Tibial nerve (tissue), 4 donors: Measurements from ENCODE around the gene SYNJ2. TPM values are rescaled to one million over a fixed set of nuclear protein-coding genes. Genes with fewer than 3 reads are reported as not detected.

Source experiments
- DNase-seq, 2 donors: peaks; one replicate each; pipeline ENCODE4 v3.0.0-alpha.2; 2019; ENCODE audit warnings: low spot score in 2 of 2
- H3K27ac ChIP-seq, 4 donors: fragments of 200-600 bp; sonication (generic) in 3 of 4; one replicate each; pipeline ENCODE4 v1.5.1; 2017 to 2019; ENCODE audit warnings: mild to moderate bottlenecking in 1 of 4
- H3K27me3 ChIP-seq, 2 donors: fragments of 200-600 bp; sonication (generic) in 1 of 2; one replicate each; pipeline versions ENCODE4 v1.5.1 to v1.6.0; 2017 to 2019
- H3K36me3 ChIP-seq, 3 donors: fragments of 200-600 bp; sonication (generic); one replicate each; pipeline ENCODE4 v1.5.1; 2018 to 2019
- H3K4me1 ChIP-seq, 4 donors: fragments of 200-600 bp; sonication (generic) in 3 of 4; one replicate each; pipeline ENCODE4 v1.5.1; 2017 to 2019
- H3K4me3 ChIP-seq, 4 donors: fragments of 200-600 bp; sonication (generic) in 3 of 4; one replicate each; pipeline ENCODE4 v1.5.1; 2017 to 2019; ENCODE audit warnings: mild to moderate bottlenecking in 1 of 4, moderate library complexity in 1 of 4
- H3K9me3 ChIP-seq, 4 donors: fragments of 200-600 bp; sonication (generic) in 3 of 4; one replicate each; pipeline ENCODE4 v1.5.1; 2017 to 2019
- EP300 ChIP-seq, 2 donors: sonication (generic); formaldehyde crosslinking; IDR thresholded peaks; one replicate each; pipeline ENCODE4 v1.6.1; 2017; ENCODE audit warnings: antibody characterized with exemption in 2 of 2, mild to moderate bottlenecking in 1 of 2
- POLR2A ChIP-seq, 2 donors: fragments of 450-650 bp; IDR thresholded peaks; one replicate each; pipeline ENCODE4 v1.6.1; 2017; ENCODE audit warnings: antibody characterized with exemption in 2 of 2, mild to moderate bottlenecking in 2 of 2, moderate library complexity in 2 of 2
- WGBS, 2 donors: methylation state at CpG; one replicate each; pipeline ENCODE4 v1.1.5; 2018; 5-methylcytosine and 5-hydroxymethylcytosine counted together
- total RNA-seq, 4 donors: library from RNA; depleted of rRNA; stranded (reverse); fragments of >200 nt; gene quantifications; one replicate each; pipeline ENCODE4 v1.1.0, GENCODE V29; 2016
- TF ChIP-seq, protein P1 (sequence below), 5 experiments: fragments of 200-600 bp in 3 of 5; fragments of 450-650 bp in 2 of 5; sonication (generic) in 3 of 5; IDR thresholded peaks; one replicate each; pipeline ENCODE4 v1.5.1; 2016 to 2019; ENCODE audit warnings: antibody characterized with exemption in 5 of 5, mild to moderate bottlenecking in 3 of 5, moderate library complexity in 2 of 5

SYNJ2 gene
- total RNA-seq, 4 donors from 2014 or later = 4.4 to 10.5 (median 5.6) TPM

DNA sequence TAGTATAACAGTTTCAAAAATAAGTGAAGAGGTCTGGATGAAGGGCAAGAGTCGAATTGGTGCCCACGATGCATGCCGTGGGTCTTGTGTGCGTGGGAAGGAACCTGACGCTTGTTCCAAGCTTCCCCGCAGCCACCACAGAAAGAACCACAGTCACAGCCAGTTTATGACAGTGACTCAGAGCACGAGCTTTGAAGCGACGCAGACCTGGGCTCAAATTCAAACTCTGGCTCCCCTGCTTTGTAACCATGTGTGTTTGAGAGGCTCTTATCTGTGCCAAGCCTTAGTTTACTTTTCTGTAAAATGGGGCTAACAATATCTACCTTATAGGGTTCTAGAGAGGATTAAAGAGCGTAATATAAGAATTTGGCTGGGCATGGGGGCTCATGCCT is 65.5 kb downstream of the SYNJ2 start:
- 80 to 85% methylated on average over 10 of the region's 10 CpGs for WGBS, 2 donors
- Histone ChIP-seq H3K27me3 (no peaks in the 10 kb centered on the region), H3K9me3 (no peaks in the 10 kb centered on the region), H3K36me3 (peaks cover 0 to 16% (median 0%) of the 10 kb centered on the region in 3 donors), H3K4me1 (no peaks in the 10 kb centered on the region), H3K27ac (no peak overlapping the region), H3K4me3 (no peak overlapping the region)
- DNase-seq = no peak
- TF ChIP-seq, protein P1, sequence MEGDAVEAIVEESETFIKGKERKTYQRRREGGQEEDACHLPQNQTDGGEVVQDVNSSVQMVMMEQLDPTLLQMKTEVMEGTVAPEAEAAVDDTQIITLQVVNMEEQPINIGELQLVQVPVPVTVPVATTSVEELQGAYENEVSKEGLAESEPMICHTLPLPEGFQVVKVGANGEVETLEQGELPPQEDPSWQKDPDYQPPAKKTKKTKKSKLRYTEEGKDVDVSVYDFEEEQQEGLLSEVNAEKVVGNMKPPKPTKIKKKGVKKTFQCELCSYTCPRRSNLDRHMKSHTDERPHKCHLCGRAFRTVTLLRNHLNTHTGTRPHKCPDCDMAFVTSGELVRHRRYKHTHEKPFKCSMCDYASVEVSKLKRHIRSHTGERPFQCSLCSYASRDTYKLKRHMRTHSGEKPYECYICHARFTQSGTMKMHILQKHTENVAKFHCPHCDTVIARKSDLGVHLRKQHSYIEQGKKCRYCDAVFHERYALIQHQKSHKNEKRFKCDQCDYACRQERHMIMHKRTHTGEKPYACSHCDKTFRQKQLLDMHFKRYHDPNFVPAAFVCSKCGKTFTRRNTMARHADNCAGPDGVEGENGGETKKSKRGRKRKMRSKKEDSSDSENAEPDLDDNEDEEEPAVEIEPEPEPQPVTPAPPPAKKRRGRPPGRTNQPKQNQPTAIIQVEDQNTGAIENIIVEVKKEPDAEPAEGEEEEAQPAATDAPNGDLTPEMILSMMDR (IDR thresholded peaks at IDR 0.05) = no peak
- no peak for TF ChIP-seq POLR2A (IDR thresholded peaks at IDR 0.05)
- TF ChIP-seq EP300 (IDR thresholded peaks at IDR 0.05) = no peak

DNA sequence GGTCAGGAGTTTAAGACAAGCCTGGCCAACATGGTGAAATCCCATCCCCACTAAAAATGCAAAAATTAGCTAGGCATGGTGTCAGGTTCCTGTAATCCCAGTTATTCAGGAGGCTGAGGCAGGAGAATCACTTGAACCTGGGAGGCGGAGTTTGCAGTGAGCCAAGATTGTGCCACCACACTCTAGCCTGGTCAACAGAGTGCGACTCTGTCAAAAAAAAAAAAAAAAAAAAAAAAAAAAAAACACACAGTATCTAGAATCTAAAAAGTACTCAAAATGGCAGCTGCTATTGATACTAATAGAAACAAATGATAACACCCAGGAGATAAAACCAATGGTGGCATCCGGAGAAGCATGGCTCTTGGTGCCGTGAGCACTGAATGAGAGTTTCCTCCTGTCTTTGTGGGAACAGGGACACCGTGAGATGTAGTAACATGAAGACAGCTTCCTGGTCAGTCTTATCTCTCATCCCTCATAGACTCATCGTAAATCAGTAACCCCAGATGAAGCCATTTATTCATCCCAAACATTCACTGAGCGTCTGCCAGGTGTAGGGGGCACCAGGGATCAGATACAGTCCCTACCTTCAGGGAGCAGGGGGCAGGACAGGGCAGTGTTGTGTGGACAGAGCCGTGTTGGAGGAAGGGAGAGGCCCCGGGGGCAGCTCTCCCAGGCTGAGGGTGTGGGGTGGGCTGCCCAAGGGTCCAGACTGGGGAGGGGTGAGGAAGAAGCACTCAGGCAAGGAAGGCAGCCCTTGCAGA is 66.1 kb downstream of the SYNJ2 start:
- Histone ChIP-seq H3K4me3 (no peak overlapping the region), H3K27ac (no peak overlapping the region), H3K9me3 (no peaks in the 10 kb centered on the region), H3K36me3 (peaks cover 0 to 16% (median 0%) of the 10 kb centered on the region in 3 donors), H3K4me1 (no peaks in the 10 kb centered on the region), H3K27me3 (no peaks in the 10 kb centered on the region)
- TF ChIP-seq POLR2A (IDR thresholded peaks at IDR 0.05) = no peak
- TF ChIP-seq, protein P1 (IDR thresholded peaks at IDR 0.05) = no peak
- TF ChIP-seq EP300 (IDR thresholded peaks at IDR 0.05) = no peak
- DNase-seq = no peak
- WGBS, 2 donors = 77 to 81% methylated on average over 9 of the region's 9 CpGs

DNA sequence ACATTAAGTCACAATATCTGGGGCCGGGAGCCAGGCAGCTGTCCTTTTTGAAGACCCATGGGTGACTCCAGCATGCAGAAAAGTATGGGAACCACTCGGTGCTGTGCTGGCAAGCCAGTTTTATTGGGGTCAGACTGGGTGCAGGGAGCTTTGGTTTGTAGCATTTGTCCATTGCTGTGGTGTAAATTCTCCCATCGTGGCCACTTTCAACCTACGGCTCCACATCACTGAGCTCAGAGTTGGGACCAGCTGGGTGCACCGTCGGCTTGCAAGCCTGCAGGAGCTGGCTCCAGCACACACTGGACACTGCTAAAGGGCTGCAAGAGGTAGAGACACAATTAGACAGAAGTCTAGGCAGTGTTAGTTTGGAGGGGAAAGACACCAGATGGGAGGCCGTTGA is 66.9 kb downstream of the SYNJ2 start:
- H3K4me3 ChIP-seq = no peak overlapping the region
- peaks cover 0 to 12% (median 0%) of the 10 kb centered on the region in 3 donors for H3K36me3 ChIP-seq
- H3K27ac ChIP-seq = no peak overlapping the region
- H3K4me1 ChIP-seq = no peaks in the 10 kb centered on the region
- TF ChIP-seq EP300 (IDR thresholded peaks at IDR 0.05) (no peak), POLR2A (IDR thresholded peaks at IDR 0.05) (no peak)
- TF ChIP-seq, protein P1 (IDR thresholded peaks at IDR 0.05) = no peak
- no peak for DNase-seq
- 95 to 96% methylated on average over 7 of the region's 7 CpGs for WGBS, 2 donors
- no peaks in the 10 kb centered on the region for H3K9me3 ChIP-seq
- H3K27me3 ChIP-seq = no peaks in the 10 kb centered on the region

DNA sequence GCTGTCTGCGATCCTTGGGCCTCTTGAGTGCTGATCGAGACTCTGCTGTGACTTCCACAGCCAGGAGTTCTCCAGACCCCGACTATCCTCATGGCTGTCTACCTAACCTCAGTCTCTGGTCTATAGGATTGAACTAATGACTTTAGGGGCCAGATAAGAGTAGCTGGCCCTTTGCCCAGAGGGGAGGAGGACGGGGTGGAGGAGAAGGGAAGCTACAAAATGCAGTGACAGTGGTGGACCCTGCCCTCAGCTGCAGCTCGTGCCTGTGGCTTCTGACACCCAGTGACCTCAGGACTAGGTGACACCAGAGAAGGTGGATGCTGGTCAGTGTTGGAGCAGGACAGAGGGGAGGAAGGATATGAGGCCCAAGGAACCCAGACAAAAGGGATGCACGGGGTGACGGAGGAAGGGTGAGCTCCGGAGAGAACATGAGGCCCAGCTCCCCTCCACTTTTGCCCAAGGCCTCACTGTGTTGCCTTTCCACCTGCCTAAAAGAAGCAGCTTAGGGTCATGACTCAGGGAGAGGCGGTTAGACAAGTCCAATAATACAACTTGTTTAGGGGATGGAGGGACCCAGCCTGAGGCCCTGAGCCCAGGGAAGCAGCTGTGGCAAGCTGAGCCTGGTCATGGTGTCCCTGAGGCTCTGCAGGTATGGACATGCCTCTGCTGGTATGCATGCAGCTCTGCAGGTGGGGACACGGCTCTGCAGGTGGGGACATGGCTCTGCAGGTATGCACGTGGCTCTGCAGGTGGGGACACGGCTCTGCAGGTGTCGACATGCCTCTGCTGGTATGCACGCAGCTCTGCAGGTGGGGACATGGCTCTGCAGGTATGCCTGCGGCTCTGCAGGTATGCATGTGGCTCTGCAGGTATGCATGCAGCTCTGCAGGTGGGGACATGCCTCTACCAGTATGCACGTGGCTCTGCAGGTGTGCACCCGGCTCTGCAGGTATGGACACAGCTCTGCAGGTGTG is 67.7 kb downstream of the SYNJ2 start:
- 80 to 85% methylated on average over 17 of the region's 17 CpGs for WGBS, 2 donors
- no peak for DNase-seq
- peaks cover 0 to 6% (median 0%) of the 10 kb centered on the region in 3 donors for H3K36me3 ChIP-seq

More for the DNA sequence above, 67.7 kb downstream of the SYNJ2 start:
- no peak overlapping the region for H3K4me3 ChIP-seq
- H3K27ac ChIP-seq = no peak overlapping the region
- H3K9me3 ChIP-seq = no peaks in the 10 kb centered on the region
- no peaks in the 10 kb centered on the region for H3K27me3 ChIP-seq
- H3K4me1 ChIP-seq = no peaks in the 10 kb centered on the region
- TF ChIP-seq EP300 (IDR thresholded peaks at IDR 0.05) (no peak), POLR2A (IDR thresholded peaks at IDR 0.05) (no peak)
- TF ChIP-seq, protein P1 (IDR thresholded peaks at IDR 0.05) = no peak
